ENCODE results near the gene UBE2G1.
A peak's percentile ranks its signal among the peaks of the same experiment; 100 is the strongest.
"Not testable (repeated sequence)": the region's sequence is repeated elsewhere in the genome, so short reads cannot be mapped to it uniquely, and the experiment has no call there.

UBE2G1 gene

DNA sequence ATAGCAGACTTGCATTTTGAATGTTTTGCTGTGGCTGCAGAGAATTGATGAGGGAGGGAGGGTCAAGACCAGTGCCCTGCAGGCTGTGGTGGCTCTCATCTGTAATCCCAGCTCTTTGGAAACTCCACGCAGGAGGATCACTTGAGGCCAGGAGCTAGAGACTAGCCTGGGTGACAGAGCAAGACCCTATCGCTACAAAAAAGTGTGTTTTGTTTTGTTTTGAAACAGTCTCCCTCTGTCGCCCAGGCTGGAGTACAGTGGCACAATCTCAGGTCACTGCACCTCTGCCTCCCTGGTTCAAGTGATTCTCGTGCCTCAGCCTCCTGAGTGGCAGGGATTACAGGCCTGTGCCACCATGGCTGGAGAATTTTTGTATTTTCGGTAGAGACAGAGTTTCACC lies 1.9 kb upstream of the UBE2G1 start:
- no peak overlapping the region for H3K9ac ChIP-seq (ENCODE audit: low read length)
- no peak overlapping the region for H3K4me3 ChIP-seq (ENCODE audit: low read length)
- no peaks in the 10 kb centered on the region for H3K27me3 ChIP-seq (ENCODE audit: control insufficient read depth, insufficient read depth, low read length)
- H3K36me3 ChIP-seq (ENCODE audit: control insufficient read depth, insufficient read depth, low read length), result no peaks in the 10 kb centered on the region
- peaks cover 11% of the 10 kb centered on the region for H3K4me1 ChIP-seq (ENCODE audit: control insufficient read depth, insufficient read depth, low read length)
- no peaks in the 10 kb centered on the region for H3K9me3 ChIP-seq (ENCODE audit: control insufficient read depth, low read length)

DNA sequence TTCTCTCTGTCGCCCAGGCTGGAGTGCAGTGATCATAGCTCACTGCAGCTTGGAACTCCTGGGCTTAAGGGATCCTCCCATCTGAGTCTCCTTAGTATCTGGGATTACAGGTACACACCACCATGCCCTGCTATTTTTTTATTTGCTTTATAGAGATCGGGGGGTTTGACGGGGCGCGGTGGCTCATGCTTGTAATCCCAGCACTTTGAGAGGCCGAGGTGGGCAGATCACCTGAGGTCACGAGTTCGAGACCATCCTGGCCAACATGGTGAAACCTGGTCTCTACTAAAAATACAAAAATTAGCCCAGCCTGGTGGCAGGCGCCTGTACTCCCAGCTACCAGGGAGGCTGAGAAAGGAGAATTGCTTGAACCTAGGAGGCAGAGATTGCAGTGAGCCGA lies 702 bp upstream of the UBE2G1 start:
- not testable (repeated sequence) for H3K9me3 ChIP-seq (ENCODE audit: control insufficient read depth, low read length); H3K36me3 ChIP-seq (ENCODE audit: control insufficient read depth, insufficient read depth, low read length); H3K4me3 ChIP-seq (ENCODE audit: low read length); H3K27me3 ChIP-seq (ENCODE audit: control insufficient read depth, insufficient read depth, low read length)
- Histone ChIP-seq H3K9ac (ENCODE audit: low read length) (peak overlapping the region; percentile 42), H3K4me1 (ENCODE audit: control insufficient read depth, insufficient read depth, low read length) (peaks cover 12% of the 10 kb centered on the region)

DNA sequence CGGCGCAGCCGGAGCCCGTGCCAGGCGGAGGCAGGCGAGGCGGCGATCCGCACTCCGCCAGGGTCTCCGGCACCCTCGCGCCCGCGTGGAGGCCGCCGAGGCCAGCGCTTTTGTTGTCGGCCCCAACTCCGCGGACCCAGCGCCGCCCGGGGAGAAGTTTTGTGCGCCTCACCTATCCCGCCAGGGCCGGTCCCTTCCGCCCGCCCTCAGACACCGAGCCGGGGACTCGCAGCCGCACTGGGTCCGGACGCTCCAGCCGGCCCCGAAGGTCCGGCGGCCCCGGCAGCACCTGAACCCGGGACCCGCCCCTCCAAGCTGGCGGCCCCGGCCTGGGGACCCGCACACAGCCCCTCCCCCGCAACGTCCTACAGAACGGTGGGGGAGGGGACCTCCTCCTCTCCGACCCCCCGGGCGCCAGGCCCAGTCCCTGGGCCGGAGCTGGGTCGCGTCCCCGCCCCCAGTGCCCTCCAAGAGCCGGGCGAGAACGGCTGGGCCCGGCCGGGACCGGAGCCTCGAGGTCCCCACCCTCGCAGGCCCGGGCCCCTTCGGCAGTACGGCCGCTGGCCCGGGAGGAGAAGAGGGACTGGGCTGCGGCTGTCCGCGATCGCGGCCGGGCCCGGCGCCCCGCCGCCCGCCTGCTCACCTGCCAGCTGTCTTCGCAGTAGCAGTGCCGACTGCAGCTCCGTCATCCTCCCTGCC lies 698 bp downstream of the UBE2G1 start:
- Histone ChIP-seq H3K4me3 (ENCODE audit: low read length) (peak overlapping the region; percentile 71), H3K27me3 (ENCODE audit: control insufficient read depth, insufficient read depth, low read length) (no peaks in the 10 kb centered on the region), H3K4me1 (ENCODE audit: control insufficient read depth, insufficient read depth, low read length) (peaks cover 12% of the 10 kb centered on the region), H3K9ac (ENCODE audit: low read length) (peak overlapping the region; percentile 90), H3K9me3 (ENCODE audit: control insufficient read depth, low read length) (no peaks in the 10 kb centered on the region), H3K36me3 (ENCODE audit: control insufficient read depth, insufficient read depth, low read length) (no peaks in the 10 kb centered on the region)

DNA sequence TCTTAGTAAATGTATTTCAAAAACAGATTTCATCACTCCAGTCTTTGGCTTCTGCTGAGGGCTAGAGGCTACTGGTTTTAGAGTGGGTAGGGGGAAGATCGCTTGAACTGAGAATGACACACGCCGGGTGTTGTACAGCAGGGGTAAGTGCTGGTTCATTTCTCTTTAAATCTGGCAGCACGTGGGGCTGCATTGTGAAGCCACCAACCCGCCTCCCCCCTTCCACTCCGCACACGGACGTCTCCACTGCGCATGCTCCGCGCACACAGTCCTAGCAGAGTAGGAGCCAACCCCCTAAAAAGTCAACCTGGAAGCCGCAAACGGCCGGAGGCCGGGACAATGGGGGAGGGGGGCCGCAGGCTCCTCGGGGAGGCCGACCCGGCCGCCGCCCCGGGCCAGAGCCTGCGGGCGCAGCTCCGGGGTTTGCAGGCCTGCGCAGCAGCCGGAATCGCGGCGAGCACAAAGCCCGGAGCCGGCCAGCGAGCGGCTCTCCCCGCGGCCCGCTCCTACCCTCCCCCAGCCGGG lies 1.3 kb downstream of the UBE2G1 start:
- H3K27me3 ChIP-seq (ENCODE audit: control insufficient read depth, insufficient read depth, low read length), result no peaks in the 10 kb centered on the region
- peak overlapping the region; percentile 71 for H3K4me3 ChIP-seq (ENCODE audit: low read length)
- peaks cover 12% of the 10 kb centered on the region for H3K4me1 ChIP-seq (ENCODE audit: control insufficient read depth, insufficient read depth, low read length)
- H3K36me3 ChIP-seq (ENCODE audit: control insufficient read depth, insufficient read depth, low read length), result no peaks in the 10 kb centered on the region
- H3K9ac ChIP-seq (ENCODE audit: low read length), result peak overlapping the region; percentile 90
- no peaks in the 10 kb centered on the region for H3K9me3 ChIP-seq (ENCODE audit: control insufficient read depth, low read length)

DNA sequence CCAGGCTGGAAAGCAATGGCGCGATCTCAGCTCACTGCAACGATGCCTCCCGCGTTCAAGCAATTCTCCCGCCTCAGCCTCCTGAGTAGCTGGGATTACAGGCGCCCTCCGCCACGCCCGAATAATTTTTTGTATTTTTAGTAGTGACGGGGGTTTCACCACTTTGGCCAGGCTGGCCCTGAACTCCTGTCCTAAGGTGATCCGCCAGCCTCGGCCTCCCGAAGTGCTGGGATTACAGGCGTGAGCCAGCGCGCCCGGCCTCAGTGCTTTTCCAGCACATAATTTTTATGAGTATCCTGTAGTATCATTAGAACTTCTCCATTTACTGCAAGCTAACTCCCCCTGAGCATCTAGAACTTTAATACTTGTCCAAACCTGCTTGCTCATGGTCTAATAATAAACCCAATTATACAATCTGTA lies 1.8 kb downstream of the UBE2G1 start:
- no peaks in the 10 kb centered on the region for H3K9me3 ChIP-seq (ENCODE audit: control insufficient read depth, low read length)
- H3K27me3 ChIP-seq (ENCODE audit: control insufficient read depth, insufficient read depth, low read length), result no peaks in the 10 kb centered on the region
- peak overlapping the region; percentile 71 for H3K4me3 ChIP-seq (ENCODE audit: low read length)
- H3K9ac ChIP-seq (ENCODE audit: low read length), result peak overlapping the region; percentile 90
- H3K4me1 ChIP-seq (ENCODE audit: control insufficient read depth, insufficient read depth, low read length), result peaks cover 12% of the 10 kb centered on the region
- H3K36me3 ChIP-seq (ENCODE audit: control insufficient read depth, insufficient read depth, low read length), result no peaks in the 10 kb centered on the region

DNA sequence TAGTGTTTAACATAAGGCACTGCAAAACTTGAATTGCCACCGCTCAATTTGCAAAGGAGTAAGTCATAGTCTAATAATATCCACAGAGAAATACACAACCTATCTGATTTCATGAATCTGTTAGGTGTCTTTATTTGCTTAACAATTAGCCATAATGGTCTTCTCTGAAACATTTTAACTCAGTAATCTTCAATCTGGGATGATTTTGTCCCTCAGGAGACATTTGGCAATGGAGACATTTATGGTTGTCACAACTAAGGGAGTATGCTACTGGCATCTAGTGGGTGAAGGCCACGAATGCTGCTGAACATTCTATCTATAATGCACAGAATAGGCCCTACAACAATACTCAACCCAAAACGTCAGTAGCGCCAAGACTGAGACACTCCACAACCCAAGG lies 4.3 kb downstream of the UBE2G1 start:
- H3K4me1 ChIP-seq (ENCODE audit: control insufficient read depth, insufficient read depth, low read length), result peaks cover 12% of the 10 kb centered on the region

DNA sequence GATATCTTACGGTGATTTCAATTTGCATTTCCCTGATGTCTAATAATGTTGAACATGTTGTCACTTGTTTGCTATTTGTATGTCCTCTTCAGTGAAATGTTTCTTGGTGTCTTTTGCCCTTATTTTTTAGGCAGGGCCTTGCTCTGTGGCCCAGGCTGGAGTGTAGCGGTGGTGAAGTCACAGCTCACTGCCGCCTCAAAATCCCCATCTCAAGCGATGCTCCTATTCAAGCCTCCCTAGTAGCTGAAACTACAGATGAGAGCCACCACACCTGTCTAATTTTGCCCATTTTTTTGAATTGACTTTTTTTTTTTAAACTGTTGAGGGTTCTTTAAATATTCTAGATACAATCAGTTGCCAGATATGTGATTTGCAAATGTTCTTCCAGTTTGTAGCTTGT lies 8.3 kb downstream of the UBE2G1 start:
- Histone ChIP-seq H3K9ac (ENCODE audit: low read length) (no peak overlapping the region), H3K36me3 (ENCODE audit: control insufficient read depth, insufficient read depth, low read length) (no peaks in the 10 kb centered on the region), H3K9me3 (ENCODE audit: control insufficient read depth, low read length) (no peaks in the 10 kb centered on the region), H3K4me1 (ENCODE audit: control insufficient read depth, insufficient read depth, low read length) (peaks cover under 1% of the 10 kb centered on the region), H3K4me3 (ENCODE audit: low read length) (no peak overlapping the region), H3K27me3 (ENCODE audit: control insufficient read depth, insufficient read depth, low read length) (no peaks in the 10 kb centered on the region)

More for the DNA sequence above, 4.3 kb downstream of the UBE2G1 start:
- Histone ChIP-seq H3K4me3 (ENCODE audit: low read length) (no peak overlapping the region), H3K27me3 (ENCODE audit: control insufficient read depth, insufficient read depth, low read length) (no peaks in the 10 kb centered on the region), H3K9ac (ENCODE audit: low read length) (no peak overlapping the region), H3K36me3 (ENCODE audit: control insufficient read depth, insufficient read depth, low read length) (no peaks in the 10 kb centered on the region), H3K9me3 (ENCODE audit: control insufficient read depth, low read length) (no peaks in the 10 kb centered on the region)

DNA sequence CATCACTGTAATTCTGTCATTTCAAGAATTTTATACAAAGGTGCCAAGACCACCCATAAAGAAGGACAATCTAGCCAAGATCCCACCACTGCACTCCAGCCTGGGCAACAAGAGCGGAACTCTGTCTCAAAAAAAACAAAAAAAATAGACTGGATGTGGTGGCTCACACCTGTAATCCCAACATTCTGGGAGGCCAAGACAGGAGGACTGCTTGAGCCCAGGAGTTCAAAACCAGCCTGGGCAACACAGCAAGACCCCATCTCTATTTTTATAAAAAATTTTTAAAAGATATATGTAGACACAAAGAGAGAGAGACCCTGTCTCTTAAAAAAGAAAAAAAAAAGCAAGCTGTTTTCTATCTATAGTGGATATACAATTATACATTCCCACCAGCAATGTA lies 8.8 kb downstream of the UBE2G1 start:
- H3K9me3 ChIP-seq (ENCODE audit: control insufficient read depth, low read length), result no peaks in the 10 kb centered on the region
- H3K36me3 ChIP-seq (ENCODE audit: control insufficient read depth, insufficient read depth, low read length), result no peaks in the 10 kb centered on the region
- no peak overlapping the region for H3K4me3 ChIP-seq (ENCODE audit: low read length)
- H3K4me1 ChIP-seq (ENCODE audit: control insufficient read depth, insufficient read depth, low read length), result no peaks in the 10 kb centered on the region
- no peaks in the 10 kb centered on the region for H3K27me3 ChIP-seq (ENCODE audit: control insufficient read depth, insufficient read depth, low read length)
- H3K9ac ChIP-seq (ENCODE audit: low read length), result no peak overlapping the region

DNA sequence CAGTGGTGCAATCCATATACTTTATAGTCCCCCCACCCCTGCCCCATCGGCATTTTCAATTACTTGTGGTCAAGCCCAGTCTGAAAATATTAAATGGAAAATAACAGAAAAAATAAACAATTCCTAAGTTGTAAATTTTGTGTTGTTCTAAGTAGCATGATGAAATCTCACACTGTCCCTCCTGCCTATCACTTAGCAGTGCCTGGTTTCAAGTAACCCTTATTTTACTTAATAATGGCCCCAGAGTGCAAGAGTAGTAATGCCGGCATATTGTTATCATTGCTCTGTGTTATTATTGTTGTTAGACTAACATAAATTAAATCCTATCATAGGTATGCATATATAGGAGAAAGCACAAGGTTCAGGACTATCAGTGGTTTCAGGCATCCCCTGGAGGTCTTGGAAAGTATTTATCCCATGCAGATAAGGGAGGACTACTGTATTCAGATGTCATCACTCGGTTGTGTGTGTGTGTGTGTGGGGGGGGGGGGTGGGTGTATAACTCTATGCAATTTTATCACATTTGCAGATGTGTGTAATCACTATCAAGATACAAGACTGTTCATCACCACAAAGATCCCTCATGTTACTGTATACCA lies 9.3 kb downstream of the UBE2G1 start:
- no peaks in the 10 kb centered on the region for H3K27me3 ChIP-seq (ENCODE audit: control insufficient read depth, insufficient read depth, low read length)
- no peaks in the 10 kb centered on the region for H3K9me3 ChIP-seq (ENCODE audit: control insufficient read depth, low read length)
- no peak overlapping the region for H3K9ac ChIP-seq (ENCODE audit: low read length)
- no peaks in the 10 kb centered on the region for H3K4me1 ChIP-seq (ENCODE audit: control insufficient read depth, insufficient read depth, low read length)
- no peak overlapping the region for H3K4me3 ChIP-seq (ENCODE audit: low read length)
- no peaks in the 10 kb centered on the region for H3K36me3 ChIP-seq (ENCODE audit: control insufficient read depth, insufficient read depth, low read length)

DNA sequence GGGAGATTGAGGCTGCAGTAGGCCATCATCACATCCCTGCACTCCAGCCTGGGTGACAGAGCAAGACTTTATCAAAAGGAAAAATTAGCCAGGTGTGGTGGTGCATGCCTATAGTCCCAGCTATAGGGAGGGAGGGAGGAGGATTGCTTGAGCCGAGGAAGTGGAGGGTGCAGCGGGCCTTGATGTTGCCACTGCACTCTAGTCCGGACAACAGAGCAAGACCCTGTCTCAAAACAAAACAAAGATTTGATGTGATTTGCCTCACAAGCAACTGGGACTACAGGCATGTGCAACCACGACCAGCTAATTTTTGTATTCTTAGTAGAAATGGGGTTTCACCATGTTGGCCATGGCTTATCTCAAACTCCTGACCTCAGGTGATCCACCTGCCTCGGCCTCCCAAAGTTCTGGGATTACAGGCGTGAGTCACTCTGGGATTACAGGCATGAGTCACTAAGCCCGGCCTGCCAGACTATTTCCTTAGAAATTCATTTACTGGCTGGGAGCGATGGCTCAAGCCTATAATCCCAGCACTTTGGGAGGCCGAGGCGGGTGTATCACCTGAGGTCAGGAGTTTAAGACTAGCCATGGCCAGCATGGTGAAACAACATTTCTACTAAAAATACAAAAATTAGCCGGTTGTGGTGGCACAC lies 11.5 kb downstream of the UBE2G1 start:
- Histone ChIP-seq H3K4me3 (ENCODE audit: low read length) (no peak overlapping the region), H3K4me1 (ENCODE audit: control insufficient read depth, insufficient read depth, low read length) (no peaks in the 10 kb centered on the region), H3K9ac (ENCODE audit: low read length) (no peak overlapping the region), H3K27me3 (ENCODE audit: control insufficient read depth, insufficient read depth, low read length) (no peaks in the 10 kb centered on the region), H3K9me3 (ENCODE audit: control insufficient read depth, low read length) (no peaks in the 10 kb centered on the region), H3K36me3 (ENCODE audit: control insufficient read depth, insufficient read depth, low read length) (no peaks in the 10 kb centered on the region)

DNA sequence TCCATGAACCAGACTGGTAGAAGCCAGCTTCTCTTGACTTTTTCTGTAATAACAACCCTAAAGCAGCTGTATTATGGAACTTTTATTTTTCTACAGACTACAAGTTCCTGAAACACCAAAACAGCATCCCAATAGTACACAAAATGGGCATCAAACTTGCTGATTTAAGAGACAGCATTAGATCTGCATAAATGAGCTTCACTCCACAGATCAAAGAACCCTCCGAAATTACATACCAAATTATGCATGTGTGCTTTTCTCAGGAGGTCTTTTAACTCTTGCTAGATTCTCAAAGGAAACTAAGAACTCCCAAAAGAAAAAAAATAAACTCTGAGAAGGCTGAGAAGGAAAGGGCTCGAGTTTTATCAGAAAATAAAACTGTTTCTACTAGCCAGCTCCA lies 12.3 kb downstream of the UBE2G1 start:
- Histone ChIP-seq H3K4me3 (ENCODE audit: low read length) (no peak overlapping the region), H3K36me3 (ENCODE audit: control insufficient read depth, insufficient read depth, low read length) (no peaks in the 10 kb centered on the region), H3K4me1 (ENCODE audit: control insufficient read depth, insufficient read depth, low read length) (no peaks in the 10 kb centered on the region)

DNA sequence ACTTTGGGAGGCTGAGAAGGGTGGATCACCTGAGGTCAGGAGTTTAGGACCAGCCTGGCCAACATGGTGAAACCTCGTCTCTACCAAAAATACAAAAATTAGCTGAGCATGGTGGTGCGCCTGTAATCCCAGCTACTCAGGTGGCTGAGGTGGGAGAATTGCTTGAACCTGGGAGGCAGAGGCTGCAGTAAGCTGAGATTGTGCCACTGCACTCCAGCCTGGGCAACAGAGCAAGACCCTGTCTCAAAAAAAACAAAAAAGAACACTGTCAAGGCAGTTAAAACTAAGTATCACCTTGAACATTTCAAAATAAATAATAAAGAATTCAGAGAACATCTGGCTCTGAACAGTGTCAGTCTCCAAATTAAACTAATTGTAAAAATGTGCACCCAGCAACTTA lies 16.3 kb downstream of the UBE2G1 start:
- not testable (repeated sequence) for H3K4me3 ChIP-seq (ENCODE audit: low read length); H3K9me3 ChIP-seq (ENCODE audit: control insufficient read depth, low read length); H3K27me3 ChIP-seq (ENCODE audit: control insufficient read depth, insufficient read depth, low read length); H3K4me1 ChIP-seq (ENCODE audit: control insufficient read depth, insufficient read depth, low read length); H3K9ac ChIP-seq (ENCODE audit: low read length); H3K36me3 ChIP-seq (ENCODE audit: control insufficient read depth, insufficient read depth, low read length)

More for the DNA sequence above, 12.3 kb downstream of the UBE2G1 start:
- no peak overlapping the region for H3K9ac ChIP-seq (ENCODE audit: low read length)
- no peaks in the 10 kb centered on the region for H3K27me3 ChIP-seq (ENCODE audit: control insufficient read depth, insufficient read depth, low read length)
- no peaks in the 10 kb centered on the region for H3K9me3 ChIP-seq (ENCODE audit: control insufficient read depth, low read length)
